H9 (cell line): ENCODE measurements around the gene TBC1D24. TPM values are rescaled to one million over a fixed set of nuclear protein-coding genes. Genes with fewer than 3 reads are reported as not detected.

Experiments used
- DNase-seq: peaks from one replicate; pipeline ENCODE4 v3.0.0-alpha.2; 2017
- H2AFZ ChIP-seq: one replicate; pipeline ENCODE4 v1.6.1; 2013; ENCODE audit warnings: mild to moderate bottlenecking, low read length, control low read depth, moderate library complexity
- H2AK5ac ChIP-seq: 2 replicates; pipeline ENCODE4 v1.6.1; 2013; ENCODE audit warnings: low read length, control low read depth, mixed read lengths; ENCODE audit not compliant: insufficient read length
- H2BK120ac ChIP-seq: one replicate; pipeline ENCODE4 v1.6.1; 2013; ENCODE audit warnings: low read depth, mild to moderate bottlenecking, low read length, control low read depth, inconsistent platforms; ENCODE audit not compliant: poor library complexity, severe bottlenecking
- H2BK12ac ChIP-seq: 2 replicates; pipeline ENCODE4 v1.6.1; 2013; ENCODE audit warnings: low read length, control low read depth, mixed read lengths, low read depth; ENCODE audit not compliant: insufficient read length
- H2BK15ac ChIP-seq: 2 replicates; pipeline ENCODE4 v1.6.1; 2013; ENCODE audit warnings: low read depth, low read length, control low read depth
- H2BK20ac ChIP-seq: one replicate; pipeline ENCODE4 v1.6.1; 2013; ENCODE audit warnings: low read depth, mild to moderate bottlenecking, low read length, control low read depth, inconsistent platforms; ENCODE audit not compliant: poor library complexity, severe bottlenecking
- H2BK5ac ChIP-seq: 2 replicates; pipeline ENCODE4 v1.6.1; 2013; ENCODE audit warnings: low read length, control low read depth, mixed read lengths; ENCODE audit not compliant: insufficient read length
- H3K14ac ChIP-seq: 2 replicates; pipeline ENCODE4 v1.6.1; 2013; ENCODE audit warnings: low read length, control low read depth; ENCODE audit not compliant: insufficient read depth
- H3K18ac ChIP-seq: 2 replicates; pipeline ENCODE4 v1.6.1; 2013; ENCODE audit warnings: low read depth, mild to moderate bottlenecking, mixed read lengths, low read length, control low read depth; ENCODE audit not compliant: insufficient read length
- H3K23ac ChIP-seq: 2 replicates; pipeline ENCODE4 v1.6.1; 2013; ENCODE audit warnings: low read length, control low read depth, mixed read lengths, low read depth; ENCODE audit not compliant: insufficient read length
- H3K23me2 ChIP-seq: 2 replicates; pipeline ENCODE4 v1.6.1; 2013; ENCODE audit warnings: low read depth, mild to moderate bottlenecking, mixed read lengths, low read length, control low read depth; ENCODE audit not compliant: insufficient read length, poor library complexity, severe bottlenecking
- H3K27ac ChIP-seq: 2 replicates; pipeline ENCODE4 v1.5.1; 2013; ENCODE audit warnings: low read length, control low read depth, mixed read lengths, low read depth; ENCODE audit not compliant: insufficient read length
- H3K27me3 ChIP-seq: 2 replicates; pipeline ENCODE4 v1.6.1; 2013; ENCODE audit warnings: low read length, control low read depth, inconsistent platforms; ENCODE audit not compliant: insufficient read depth
- H3K4ac ChIP-seq: 2 replicates; pipeline ENCODE4 v1.6.1; 2013; ENCODE audit warnings: low read depth, mild to moderate bottlenecking, control low read depth, inconsistent platforms, low read length, moderate library complexity
- H3K4me1 ChIP-seq: 2 replicates; pipeline ENCODE4 v1.6.1; 2013; ENCODE audit warnings: low read length, control low read depth, inconsistent platforms; ENCODE audit not compliant: insufficient read depth
- H3K4me2 ChIP-seq: 2 replicates; pipeline ENCODE4 v1.6.1; 2013; ENCODE audit warnings: low read length, control low read depth, mixed read lengths; ENCODE audit not compliant: insufficient read length, insufficient read depth
- H3K56ac ChIP-seq: 2 replicates; pipeline ENCODE4 v1.6.1; 2013; ENCODE audit warnings: low read depth, mild to moderate bottlenecking, mixed read lengths, low read length, control low read depth; ENCODE audit not compliant: insufficient read length
- H3K79me1 ChIP-seq: 2 replicates; pipeline ENCODE4 v1.6.1; 2013; ENCODE audit warnings: low read depth, mild to moderate bottlenecking, moderate library complexity, low read length, control low read depth, inconsistent platforms; ENCODE audit not compliant: insufficient read depth, poor library complexity, severe bottlenecking
- H3K79me2 ChIP-seq: 2 replicates; pipeline ENCODE4 v1.6.1; 2013; ENCODE audit warnings: low read length, control low read depth, inconsistent platforms; ENCODE audit not compliant: insufficient read depth
- H3K9ac ChIP-seq: 2 replicates; pipeline ENCODE4 v1.6.1; 2013; ENCODE audit warnings: low read length, control low read depth, mixed read lengths; ENCODE audit not compliant: insufficient read length; ENCODE audit errors: extremely low read depth
- H3K9me3 ChIP-seq: one replicate; pipeline ENCODE4 v1.6.1; 2013; ENCODE audit warnings: low read depth, low read length, inconsistent platforms; ENCODE audit not compliant: control insufficient read depth
- H3T11ph ChIP-seq: one replicate; pipeline ENCODE4 v1.6.1; 2013; ENCODE audit warnings: mild to moderate bottlenecking, low read length, control low read depth, inconsistent platforms
- H4K20me1 ChIP-seq: one replicate; pipeline ENCODE4 v1.6.1; 2013; ENCODE audit not compliant: control insufficient read depth, insufficient read length, insufficient read depth
- H4K5ac ChIP-seq: 2 replicates; pipeline ENCODE4 v1.6.1; 2013; ENCODE audit warnings: low read depth, mild to moderate bottlenecking, mixed read lengths, low read length, control low read depth; ENCODE audit not compliant: insufficient read length
- H4K8ac ChIP-seq: replicated peaks from 2 replicates; pipeline ENCODE4 v1.6.1; 2013; ENCODE audit warnings: low read length, control low read depth, mixed read lengths, low read depth; ENCODE audit not compliant: insufficient read length
- H4K91ac ChIP-seq: 2 replicates; pipeline ENCODE4 v1.6.1; 2013; ENCODE audit warnings: low read depth, mild to moderate bottlenecking, moderate library complexity, mixed read lengths, low read length, control low read depth; ENCODE audit not compliant: insufficient read length
- H3K27ac Mint-ChIP-seq, 3 experiments: 2 replicates in 2 of 3; 3 replicates in 1 of 3; pipeline ENCODE4 v1.8.0; 2020 to 2021; ENCODE audit warnings: mixed read lengths in 3 of 3, mild to moderate bottlenecking in 1 of 3, moderate library complexity in 1 of 3
- H3K27me3 Mint-ChIP-seq: 2 replicates; pipeline ENCODE4 v1.8.0; 2021; ENCODE audit warnings: low read depth, mild to moderate bottlenecking, moderate library complexity, mixed read lengths
- H3K36me3 Mint-ChIP-seq, 3 experiments: 2 replicates in 2 of 3; 3 replicates in 1 of 3; pipeline ENCODE4 v1.8.0; 2020 to 2021; ENCODE audit warnings: low read depth in 3 of 3, mixed read lengths in 3 of 3; ENCODE audit not compliant: insufficient read depth in 1 of 3
- H3K4me1 Mint-ChIP-seq, 2 experiments: 2 replicates each; pipeline ENCODE4 v1.8.0; 2020; ENCODE audit warnings: mixed read lengths in 2 of 2
- H3K4me3 Mint-ChIP-seq, 2 experiments: 2 replicates in 1 of 2; 3 replicates in 1 of 2; pipeline ENCODE4 v1.8.0; 2020 to 2021; ENCODE audit warnings: mild to moderate bottlenecking in 2 of 2, mixed read lengths in 2 of 2, moderate library complexity in 1 of 2
- H3K9me3 Mint-ChIP-seq, 2 experiments: 2 replicates in 1 of 2; 3 replicates in 1 of 2; pipeline ENCODE4 v1.8.0; 2020; ENCODE audit warnings: mild to moderate bottlenecking in 2 of 2, mixed read lengths in 2 of 2, moderate library complexity in 1 of 2
- WGBS: extraction: QIAGEN DNeasy Blood & Tissue Kit; methylation state at CpG from one replicate; pipeline ENCODE4 v1.1.7; 2013; ENCODE audit warnings: missing lambda C conversion rate, low lambda C conversion rate, mixed read lengths; ENCODE audit not compliant: insufficient read length; ENCODE audit errors: extremely low coverage; 5-methylcytosine and 5-hydroxymethylcytosine counted together
- total RNA-seq: library from RNA; stranded (reverse); gene quantifications from 2 replicates; pipeline ENCODE4 v1.2.1, GENCODE V29; 2021
- TF ChIP-seq, protein P1 (sequence below): fragments of 200-600 bp; sonication (generic); conservative IDR thresholded peaks from 3 replicates; pipeline ENCODE4 v1.8.0; 2021; ENCODE audit warnings: antibody characterized with exemption, mild to moderate bottlenecking

The TBC1D24 gene
- total RNA-seq, 1 experiment from 2014 or later = 19.0 TPM

DNA sequence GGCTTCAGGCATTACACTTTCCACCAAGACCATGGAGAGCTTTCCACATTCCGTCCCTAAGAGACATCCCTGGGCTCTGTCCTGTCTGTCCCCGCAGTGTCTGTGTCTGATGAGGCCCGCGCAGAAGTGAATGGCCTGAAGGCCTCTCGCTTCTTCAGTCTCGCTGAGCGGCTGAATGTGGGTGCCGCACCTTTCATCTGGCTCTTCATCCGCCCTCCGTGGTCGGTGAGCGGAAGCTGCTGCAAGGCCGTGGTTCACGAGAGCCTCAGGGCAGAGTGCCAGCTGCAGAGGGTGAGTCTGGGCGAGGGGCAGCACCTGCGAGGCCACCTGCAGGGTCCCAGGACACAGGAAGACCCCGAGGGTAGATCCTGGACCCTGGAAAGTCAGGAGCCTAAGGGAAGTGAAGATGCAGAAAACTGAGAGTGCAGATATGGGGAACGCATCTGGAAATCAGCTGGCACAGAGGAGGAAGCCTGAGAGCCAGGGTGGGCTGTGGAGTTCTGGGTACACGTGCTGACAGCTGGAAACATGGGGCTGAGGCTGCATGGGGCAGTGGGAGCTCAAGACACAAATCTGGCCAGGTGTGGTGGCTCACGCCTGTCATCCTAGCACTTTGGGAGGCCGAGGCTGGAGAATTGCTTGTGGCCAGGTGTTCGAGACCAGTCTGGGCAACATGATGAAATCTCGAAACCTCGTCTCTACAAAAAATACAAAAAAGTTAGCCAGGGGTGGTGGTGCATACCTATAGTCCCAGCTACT is 37.7 kb upstream of the TBC1D24 start:
- Histone ChIP-seq H3K79me1 (peaks cover 3% of the 10 kb centered on the region), H3K27ac (no peak overlapping the region), H2BK5ac (no peak overlapping the region), H4K8ac (no peak overlapping the region), H3K4me1 (no peaks in the 10 kb centered on the region), H3K9ac (no peak overlapping the region), H2AFZ (no peak overlapping the region), H2BK120ac (no peak overlapping the region), H2BK12ac (no peak overlapping the region), H2AK5ac (no peak overlapping the region), H3K23me2 (no peaks in the 10 kb centered on the region), H3T11ph (no peak overlapping the region), H3K18ac (no peak overlapping the region), H2BK15ac (no peak overlapping the region), H3K9me3 (no peaks in the 10 kb centered on the region), H3K56ac (no peak overlapping the region), H3K27me3 (no peaks in the 10 kb centered on the region), H4K20me1 (no peaks in the 10 kb centered on the region), H4K91ac (no peak overlapping the region), H3K23ac (no peak overlapping the region), H3K4me2 (no peak overlapping the region), H3K14ac (no peak overlapping the region), H3K4ac (no peak overlapping the region), H2BK20ac (no peak overlapping the region), H4K5ac (no peak overlapping the region), H3K79me2 (no peaks in the 10 kb centered on the region)
- no peak for DNase-seq
- Mint-ChIP-seq H3K27ac (no peak overlapping the region; a peak in 1 of 7 replicates), H3K4me1 (no peaks in the 10 kb centered on the region), H3K36me3 (peaks cover 60 to 85% (median 84%) of the 10 kb centered on the region in 3 experiments; a peak in 6 of 7 replicates), H3K9me3 (no peaks in the 10 kb centered on the region), H3K27me3 (no peaks in the 10 kb centered on the region), H3K4me3 (no peak overlapping the region)
- no CpG with 5 or more reads among the region's 24 CpGs for WGBS
- TF ChIP-seq, protein P1, sequence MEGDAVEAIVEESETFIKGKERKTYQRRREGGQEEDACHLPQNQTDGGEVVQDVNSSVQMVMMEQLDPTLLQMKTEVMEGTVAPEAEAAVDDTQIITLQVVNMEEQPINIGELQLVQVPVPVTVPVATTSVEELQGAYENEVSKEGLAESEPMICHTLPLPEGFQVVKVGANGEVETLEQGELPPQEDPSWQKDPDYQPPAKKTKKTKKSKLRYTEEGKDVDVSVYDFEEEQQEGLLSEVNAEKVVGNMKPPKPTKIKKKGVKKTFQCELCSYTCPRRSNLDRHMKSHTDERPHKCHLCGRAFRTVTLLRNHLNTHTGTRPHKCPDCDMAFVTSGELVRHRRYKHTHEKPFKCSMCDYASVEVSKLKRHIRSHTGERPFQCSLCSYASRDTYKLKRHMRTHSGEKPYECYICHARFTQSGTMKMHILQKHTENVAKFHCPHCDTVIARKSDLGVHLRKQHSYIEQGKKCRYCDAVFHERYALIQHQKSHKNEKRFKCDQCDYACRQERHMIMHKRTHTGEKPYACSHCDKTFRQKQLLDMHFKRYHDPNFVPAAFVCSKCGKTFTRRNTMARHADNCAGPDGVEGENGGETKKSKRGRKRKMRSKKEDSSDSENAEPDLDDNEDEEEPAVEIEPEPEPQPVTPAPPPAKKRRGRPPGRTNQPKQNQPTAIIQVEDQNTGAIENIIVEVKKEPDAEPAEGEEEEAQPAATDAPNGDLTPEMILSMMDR = no peak
